SH-SY5Y (cell line): ENCODE results near the gene RRP7A.

Experiments
- GATA2 ChIP-seq: IDR thresholded peaks from 2 replicates; pipeline ENCODE4 v1.6.1; 2011; ENCODE audit warnings: mild to moderate bottlenecking, low read depth, low read length
- GATA3 ChIP-seq: IDR thresholded peaks from 2 replicates; pipeline ENCODE4 v1.6.1; 2011; ENCODE audit warnings: low read depth, mild to moderate bottlenecking, low read length, moderate library complexity

The RRP7A gene

GRCh38 chr22:42536166-42536565 lies 16.6 kb upstream of the RRP7A start:
- no peak for TF ChIP-seq GATA2
- TF ChIP-seq GATA3, result no peak

GRCh38 chr22:42533638-42533977 lies 14.0 kb upstream of the RRP7A start:
- TF ChIP-seq GATA3 (no peak), GATA2 (no peak)

GRCh38 chr22:42528591-42529307 lies 9.2 kb upstream of the RRP7A start:
- TF ChIP-seq GATA3 (no peak), GATA2 (no peak)

- no peak for TF ChIP-seq GATA3
- TF ChIP-seq GATA2, result no peak
These were observed 3.0 kb upstream of the RRP7A start for GRCh38 chr22:42522546-42522945.

- TF ChIP-seq GATA2, result no peak
- no peak for TF ChIP-seq GATA3
These were observed 1.6 kb upstream of the RRP7A start for GRCh38 chr22:42521228-42521546.

GRCh38 chr22:42515896-42516295 lies 3.7 kb downstream of the RRP7A start:
- TF ChIP-seq GATA2, result no peak

- no peak for TF ChIP-seq GATA2
- TF ChIP-seq GATA3, result no peak
These were observed 8.2 kb downstream of the RRP7A start for GRCh38 chr22:42511401-42511891.

GRCh38 chr22:42509548-42509947 lies 10.0 kb downstream of the RRP7A start:
- TF ChIP-seq GATA3 (no peak), GATA2 (no peak)

- TF ChIP-seq GATA3, result no peak
- TF ChIP-seq GATA2, result no peak
These were observed 18.8 kb downstream of the RRP7A start for GRCh38 chr22:42500836-42501179.

GRCh38 chr22:42500161-42500835 lies 19.3 kb downstream of the RRP7A start:
- no peak for TF ChIP-seq GATA2
- no peak for TF ChIP-seq GATA3

- TF ChIP-seq GATA3 (no peak), GATA2 (no peak)
These were observed 26.2 kb downstream of the RRP7A start for GRCh38 chr22:42493393-42493792.

GRCh38 chr22:42492323-42492690 lies 27.3 kb downstream of the RRP7A start:
- TF ChIP-seq GATA3 (no peak), GATA2 (no peak)

GRCh38 chr22:42490243-42490832 lies 29.3 kb downstream of the RRP7A start:
- TF ChIP-seq GATA3 (no peak), GATA2 (no peak)

GRCh38 chr22:42489000-42489399 lies 30.6 kb downstream of the RRP7A start:
- TF ChIP-seq GATA3, result no peak
- no peak for TF ChIP-seq GATA2

- TF ChIP-seq GATA3 (no peak), GATA2 (no peak)
These were observed 35.1 kb downstream of the RRP7A start for GRCh38 chr22:42484506-42484905.

- TF ChIP-seq GATA2 (no peak), GATA3 (no peak)
These were observed 44.5 kb downstream of the RRP7A start for GRCh38 chr22:42475122-42475521.
